PFSK-1 (cell line): ENCODE results near the gene POC1A.

Experiments
- POLR2AphosphoS5 ChIP-seq: IDR thresholded peaks from 2 replicates; pipeline ENCODE4 v1.6.1; 2012; ENCODE audit warnings: low read depth, mild to moderate bottlenecking, control low read depth, low read length, moderate library complexity
- TAF1 ChIP-seq: IDR thresholded peaks from 2 replicates; pipeline ENCODE4 v1.6.1; 2012; ENCODE audit warnings: low read length, control low read depth, borderline replicate concordance; ENCODE audit not compliant: insufficient read depth

DNA sequence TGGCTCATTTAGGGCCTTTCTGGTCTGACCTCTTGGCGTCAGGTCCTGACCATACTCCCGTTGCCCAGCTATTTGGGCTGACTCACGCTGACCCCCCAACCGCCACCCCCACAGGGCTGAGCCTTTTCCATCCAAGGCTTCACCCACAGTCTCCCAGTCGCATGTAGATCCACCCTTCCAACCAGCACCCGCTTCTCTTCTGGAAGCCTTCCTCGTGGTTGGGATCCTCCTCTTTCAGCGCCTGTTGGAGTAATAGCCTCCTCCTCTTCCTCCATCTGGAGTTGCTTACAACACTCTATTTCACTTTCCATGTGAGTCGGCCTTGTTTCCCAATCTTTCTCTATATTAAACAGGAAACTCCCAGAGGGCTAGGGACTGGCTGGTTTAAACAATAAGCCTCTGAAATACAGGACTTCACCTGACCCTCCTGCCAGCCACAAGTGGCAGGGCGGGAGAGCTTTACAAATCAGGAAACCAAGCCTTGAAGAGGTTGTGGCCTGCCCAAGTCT is 41.7 kb upstream of the POC1A start:
- TF ChIP-seq POLR2AphosphoS5: no peak
- no peak for TF ChIP-seq TAF1
